ENCODE results near the gene CCL19.

The CCL19 gene

DNA sequence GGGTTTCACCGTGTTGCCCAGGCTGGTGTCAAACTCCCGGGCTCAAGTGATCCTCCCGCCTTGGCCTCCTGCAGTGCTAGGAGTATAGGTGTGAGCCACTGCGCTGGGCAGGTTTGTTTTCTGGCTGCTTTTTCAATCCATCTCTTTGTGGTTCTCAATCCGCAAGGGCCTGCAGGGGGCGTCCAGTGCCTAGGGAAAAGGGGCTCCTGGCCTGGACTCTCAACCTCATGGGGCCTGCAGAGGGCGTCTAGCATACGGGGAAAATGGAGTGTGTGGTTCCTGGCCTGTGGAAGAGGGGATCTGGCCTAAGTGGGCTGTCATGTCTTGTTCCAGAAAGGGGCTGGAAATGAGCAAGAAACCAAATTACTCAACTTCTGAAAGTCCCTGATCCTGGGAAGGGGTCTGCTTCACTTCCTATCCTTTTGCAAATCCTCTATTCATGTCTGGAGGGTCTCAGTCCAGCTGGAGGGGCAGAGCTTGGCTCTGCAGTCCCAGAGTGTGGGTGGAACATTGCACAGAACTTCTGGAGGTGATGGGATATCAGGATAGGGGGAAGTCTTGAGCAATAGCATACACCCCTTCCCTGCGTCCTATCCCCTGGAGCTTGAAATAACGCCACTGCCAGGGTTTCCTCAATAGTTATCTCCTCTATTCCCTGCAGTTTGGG, 15.9 kb downstream of the CCL19 start:
- no peak overlapping the region for H2BK5ac ChIP-seq (ENCODE audit: low read depth, low read length, poor library complexity, severe bottlenecking)
- H3K4me1 ChIP-seq (ENCODE audit: control insufficient read depth, insufficient read depth, low read depth, low read length): no peaks in the 10 kb centered on the region
- H2AFZ ChIP-seq (ENCODE audit: low read depth, low read length): no peak overlapping the region
- H3K9ac ChIP-seq (ENCODE audit: low read length): peak overlapping the region; percentile 42
- H2AK5ac ChIP-seq (ENCODE audit: low read length, severe bottlenecking): no peak overlapping the region
- H3K79me1 ChIP-seq (replicated peaks; ENCODE audit: low read length, poor library complexity, severe bottlenecking): peaks cover 7% of the 10 kb centered on the region
- no peaks in the 10 kb centered on the region for H3K27me3 ChIP-seq (ENCODE audit: control insufficient read depth in 1 of 2, insufficient read depth in 1 of 2, low read length in 2 of 2)
- no peaks in the 10 kb centered on the region for H3K36me3 ChIP-seq (ENCODE audit: control insufficient read depth in 1 of 2, insufficient read depth in 2 of 2, low read depth in 1 of 2, low read length in 2 of 2)
- H3K27ac ChIP-seq (ENCODE audit: low read length, poor library complexity, severe bottlenecking): no peak overlapping the region
- H2BK15ac ChIP-seq (ENCODE audit: low read depth, poor library complexity, severe bottlenecking): no peak overlapping the region
- no peak overlapping the region for H3K18ac ChIP-seq (ENCODE audit: low read depth in 1 of 2, low read length in 2 of 2)
- no peak overlapping the region for H3K23ac ChIP-seq (ENCODE audit: low read length in 2 of 2)
- no peak overlapping the region for H3K14ac ChIP-seq (ENCODE audit: low read length in 2 of 2)
- no peak overlapping the region for H3K4me3 ChIP-seq (ENCODE audit: insufficient read depth in 1 of 2, low read depth in 1 of 2, low read length in 2 of 2)
- no peak overlapping the region for H4K91ac ChIP-seq (ENCODE audit: low read length)
- WGBS: 28% methylated on average over 10 of the region's 10 CpGs
- DNase-seq: peak; percentile 82
- H2BK12ac ChIP-seq (ENCODE audit: low read length in 2 of 2): no peak overlapping the region
- H4K8ac ChIP-seq (ENCODE audit: low read length): no peak overlapping the region
- H3K4me2 ChIP-seq (ENCODE audit: low read length, poor library complexity, severe bottlenecking): no peak overlapping the region
- no peak overlapping the region for H3K4ac ChIP-seq (ENCODE audit: low read depth in 1 of 2, low read length in 2 of 2)
- no peaks in the 10 kb centered on the region for H3K9me3 ChIP-seq (ENCODE audit: control insufficient read depth, low read length)
- H2BK120ac ChIP-seq (ENCODE audit: low read depth, low read length): no peak overlapping the region

DNA sequence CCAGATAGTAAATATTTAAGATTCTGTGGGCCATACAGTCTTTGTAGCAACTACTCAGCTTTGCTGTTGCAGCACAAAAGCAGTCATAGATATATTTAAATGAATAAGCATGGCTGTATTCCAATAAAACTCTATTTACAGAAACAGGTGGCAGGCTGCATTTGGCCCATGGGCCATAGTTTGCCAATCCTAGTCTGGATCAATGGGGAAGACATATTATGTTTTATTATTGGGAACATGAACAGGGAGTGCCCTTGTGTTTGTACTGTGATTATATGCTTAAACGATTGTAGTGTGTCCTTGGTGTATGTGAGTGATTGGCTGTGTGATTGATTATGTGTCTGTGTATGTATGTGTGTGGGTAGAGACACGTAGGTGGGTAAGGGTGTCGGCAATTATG, 16.6 kb downstream of the CCL19 start:
- H2BK15ac ChIP-seq (ENCODE audit: low read depth, poor library complexity, severe bottlenecking): no peak overlapping the region
- WGBS: 72% methylated on average over 3 of the region's 3 CpGs
- H2BK5ac ChIP-seq (ENCODE audit: low read depth, low read length, poor library complexity, severe bottlenecking): no peak overlapping the region

DNA sequence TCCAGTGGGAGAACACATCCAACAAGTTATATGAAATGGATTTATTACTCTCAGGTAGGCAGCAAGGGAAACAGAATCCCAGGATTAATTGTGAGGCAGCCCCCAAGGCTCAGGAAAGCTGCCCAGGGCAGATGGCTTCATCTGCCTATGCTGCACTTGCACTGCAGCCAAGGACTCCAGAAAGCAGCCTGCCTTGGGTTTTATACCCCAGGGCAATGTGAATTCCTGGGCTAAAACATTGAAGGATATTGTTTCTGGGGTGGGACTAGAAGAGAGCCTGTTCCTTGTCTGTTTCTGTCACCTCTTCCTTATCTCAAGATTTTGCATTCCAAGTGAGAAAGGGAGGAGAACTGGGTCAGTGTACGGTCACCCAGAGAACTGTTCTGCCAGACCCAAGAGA, 19.8 kb downstream of the CCL19 start:
- DNase-seq: no peak
- H3K18ac ChIP-seq (ENCODE audit: low read depth in 1 of 2, low read length in 2 of 2): no peak overlapping the region
- no peak overlapping the region for H2BK5ac ChIP-seq (ENCODE audit: low read depth, low read length, poor library complexity, severe bottlenecking)
- no peak overlapping the region for H2BK120ac ChIP-seq (ENCODE audit: low read depth, low read length)
- H3K9ac ChIP-seq (ENCODE audit: low read length): no peak overlapping the region
- H2AFZ ChIP-seq (ENCODE audit: low read depth, low read length): no peak overlapping the region
- no peaks in the 10 kb centered on the region for H3K4me1 ChIP-seq (ENCODE audit: control insufficient read depth, insufficient read depth, low read depth, low read length)
- no peak overlapping the region for H3K4me2 ChIP-seq (ENCODE audit: low read length, poor library complexity, severe bottlenecking)
- H3K27ac ChIP-seq (ENCODE audit: low read length, poor library complexity, severe bottlenecking): no peak overlapping the region
- no peak overlapping the region for H2AK5ac ChIP-seq (ENCODE audit: low read length, severe bottlenecking)
- H2BK12ac ChIP-seq (ENCODE audit: low read length in 2 of 2): no peak overlapping the region
- H3K14ac ChIP-seq (ENCODE audit: low read length in 2 of 2): no peak overlapping the region
- peaks cover 7 to 21% of the 10 kb centered on the region in 2 experiments for H3K36me3 ChIP-seq (ENCODE audit: control insufficient read depth in 1 of 2, insufficient read depth in 2 of 2, low read depth in 1 of 2, low read length in 2 of 2)
- no CpG with 5 or more reads among the region's 1 CpG for WGBS
- no peak overlapping the region for H4K8ac ChIP-seq (ENCODE audit: low read length)
- no peak overlapping the region for H3K23ac ChIP-seq (ENCODE audit: low read length in 2 of 2)
- H3K9me3 ChIP-seq (ENCODE audit: control insufficient read depth, low read length): no peaks in the 10 kb centered on the region
- H2BK15ac ChIP-seq (ENCODE audit: low read depth, poor library complexity, severe bottlenecking): no peak overlapping the region
- no peaks in the 10 kb centered on the region for H3K27me3 ChIP-seq (ENCODE audit: control insufficient read depth in 1 of 2, insufficient read depth in 1 of 2, low read length in 2 of 2)
- no peak overlapping the region for H3K4me3 ChIP-seq (ENCODE audit: insufficient read depth in 1 of 2, low read depth in 1 of 2, low read length in 2 of 2)
- no peak overlapping the region for H3K4ac ChIP-seq (ENCODE audit: low read depth in 1 of 2, low read length in 2 of 2)
- H3K79me1 ChIP-seq (replicated peaks; ENCODE audit: low read length, poor library complexity, severe bottlenecking): peaks cover 26% of the 10 kb centered on the region
- no peak overlapping the region for H4K91ac ChIP-seq (ENCODE audit: low read length)

More for the DNA sequence above, 16.6 kb downstream of the CCL19 start:
- no peak overlapping the region for H2BK12ac ChIP-seq (ENCODE audit: low read length in 2 of 2)
- no peak for DNase-seq
- no peak overlapping the region for H3K18ac ChIP-seq (ENCODE audit: low read depth in 1 of 2, low read length in 2 of 2)
- no peak overlapping the region for H2AFZ ChIP-seq (ENCODE audit: low read depth, low read length)
- H3K27me3 ChIP-seq (ENCODE audit: control insufficient read depth in 1 of 2, insufficient read depth in 1 of 2, low read length in 2 of 2): no peaks in the 10 kb centered on the region
- no peaks in the 10 kb centered on the region for H3K4me1 ChIP-seq (ENCODE audit: control insufficient read depth, insufficient read depth, low read depth, low read length)
- H3K27ac ChIP-seq (ENCODE audit: low read length, poor library complexity, severe bottlenecking): no peak overlapping the region
- H3K9me3 ChIP-seq (ENCODE audit: control insufficient read depth, low read length): no peaks in the 10 kb centered on the region
- H2BK120ac ChIP-seq (ENCODE audit: low read depth, low read length): no peak overlapping the region
- H3K4me3 ChIP-seq (ENCODE audit: insufficient read depth in 1 of 2, low read depth in 1 of 2, low read length in 2 of 2): no peak overlapping the region
- H3K23ac ChIP-seq (ENCODE audit: low read length in 2 of 2): no peak overlapping the region
- H3K36me3 ChIP-seq (ENCODE audit: control insufficient read depth in 1 of 2, insufficient read depth in 2 of 2, low read depth in 1 of 2, low read length in 2 of 2): peaks cover under 1 to 5% of the 10 kb centered on the region in 2 experiments
- no peak overlapping the region for H2AK5ac ChIP-seq (ENCODE audit: low read length, severe bottlenecking)
- no peak overlapping the region for H3K4me2 ChIP-seq (ENCODE audit: low read length, poor library complexity, severe bottlenecking)
- H3K14ac ChIP-seq (ENCODE audit: low read length in 2 of 2): no peak overlapping the region
- H3K79me1 ChIP-seq (replicated peaks; ENCODE audit: low read length, poor library complexity, severe bottlenecking): peaks cover 10% of the 10 kb centered on the region
- H4K8ac ChIP-seq (ENCODE audit: low read length): no peak overlapping the region
- H3K9ac ChIP-seq (ENCODE audit: low read length): no peak overlapping the region
- H3K4ac ChIP-seq (ENCODE audit: low read depth in 1 of 2, low read length in 2 of 2): no peak overlapping the region
- no peak overlapping the region for H4K91ac ChIP-seq (ENCODE audit: low read length)

DNA sequence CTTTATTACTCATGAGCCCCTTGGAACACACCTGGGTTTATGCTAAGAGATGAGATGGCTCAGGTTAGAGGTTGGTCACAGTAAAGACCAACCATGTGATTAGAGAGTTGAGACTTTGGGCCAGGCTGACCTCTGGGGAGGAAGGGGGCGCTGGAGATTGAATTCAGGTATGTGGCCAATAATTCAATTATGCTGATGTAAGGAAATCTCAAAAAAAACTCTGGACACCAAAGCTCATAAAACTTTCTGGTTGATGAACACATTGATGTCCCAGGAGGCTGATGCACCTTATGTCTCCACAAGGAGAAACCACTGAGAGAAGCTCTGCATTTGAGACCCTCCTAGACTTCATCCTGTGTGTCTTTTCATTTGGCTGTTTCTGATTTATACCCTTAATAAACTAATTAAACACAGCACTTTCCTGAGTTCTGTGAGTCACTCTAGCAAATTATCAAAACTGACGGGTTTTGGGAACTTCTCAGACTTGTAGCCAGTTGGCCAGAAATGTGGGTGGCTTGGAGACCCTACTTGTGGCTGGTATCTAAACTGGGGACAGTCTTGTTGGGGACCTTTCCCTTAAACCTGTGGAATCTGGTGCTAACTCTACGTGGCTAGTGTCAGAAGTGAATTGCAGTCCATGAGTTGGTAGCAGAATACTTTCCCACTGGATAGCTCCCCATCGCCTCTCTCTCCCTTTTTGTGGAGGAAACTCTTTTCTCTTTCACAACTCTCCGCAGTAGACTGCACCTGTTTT, 21.1 kb downstream of the CCL19 start:
- H3K4me3 ChIP-seq (ENCODE audit: insufficient read depth in 1 of 2, low read depth in 1 of 2, low read length in 2 of 2): no peak overlapping the region
- no peak overlapping the region for H4K91ac ChIP-seq (ENCODE audit: low read length)
- no peaks in the 10 kb centered on the region for H3K27me3 ChIP-seq (ENCODE audit: control insufficient read depth in 1 of 2, insufficient read depth in 1 of 2, low read length in 2 of 2)
- no peak overlapping the region for H3K4me2 ChIP-seq (ENCODE audit: low read length, poor library complexity, severe bottlenecking)
- no peak overlapping the region for H3K23ac ChIP-seq (ENCODE audit: low read length in 2 of 2)
- no peak overlapping the region for H3K9ac ChIP-seq (ENCODE audit: low read length)
- 100% methylated on average over 4 of the region's 5 CpGs for WGBS
- H2AFZ ChIP-seq (ENCODE audit: low read depth, low read length): no peak overlapping the region
- no peak overlapping the region for H3K4ac ChIP-seq (ENCODE audit: low read depth in 1 of 2, low read length in 2 of 2)
- H3K4me1 ChIP-seq (ENCODE audit: control insufficient read depth, insufficient read depth, low read depth, low read length): no peaks in the 10 kb centered on the region
- H2BK12ac ChIP-seq (ENCODE audit: low read length in 2 of 2): no peak overlapping the region
- DNase-seq: no peak
- no peak overlapping the region for H4K8ac ChIP-seq (ENCODE audit: low read length)
- no peaks in the 10 kb centered on the region for H3K9me3 ChIP-seq (ENCODE audit: control insufficient read depth, low read length)
- H3K18ac ChIP-seq (ENCODE audit: low read depth in 1 of 2, low read length in 2 of 2): no peak overlapping the region
- no peak overlapping the region for H2AK5ac ChIP-seq (ENCODE audit: low read length, severe bottlenecking)
- peaks cover 28% of the 10 kb centered on the region for H3K79me1 ChIP-seq (replicated peaks; ENCODE audit: low read length, poor library complexity, severe bottlenecking)
- no peak overlapping the region for H2BK120ac ChIP-seq (ENCODE audit: low read depth, low read length)
- H3K14ac ChIP-seq (ENCODE audit: low read length in 2 of 2): no peak overlapping the region
- H3K36me3 ChIP-seq (ENCODE audit: control insufficient read depth in 1 of 2, insufficient read depth in 2 of 2, low read depth in 1 of 2, low read length in 2 of 2): peaks cover 7 to 21% of the 10 kb centered on the region in 2 experiments
- H2BK5ac ChIP-seq (ENCODE audit: low read depth, low read length, poor library complexity, severe bottlenecking): no peak overlapping the region
- H2BK15ac ChIP-seq (ENCODE audit: low read depth, poor library complexity, severe bottlenecking): no peak overlapping the region
- no peak overlapping the region for H3K27ac ChIP-seq (ENCODE audit: low read length, poor library complexity, severe bottlenecking)
